Tibial nerve (tissue), 3 donors: ENCODE data around the gene GSTA4.

Experiments
- CTCF ChIP-seq, 5 experiments: fragments of 200-600 bp in 3 of 5; fragments of 450-650 bp in 2 of 5; sonication (generic) in 3 of 5; IDR thresholded peaks; one replicate each; pipeline ENCODE4 v1.5.1; 2016 to 2019; ENCODE audit warnings: antibody characterized with exemption in 5 of 5, mild to moderate bottlenecking in 3 of 5, moderate library complexity in 2 of 5
- POLR2A ChIP-seq, 2 donors: fragments of 450-650 bp; IDR thresholded peaks; one replicate each; pipeline ENCODE4 v1.6.1; 2017; ENCODE audit warnings: antibody characterized with exemption in 2 of 2, mild to moderate bottlenecking in 2 of 2, moderate library complexity in 2 of 2

GRCh38 chr6:52965380-52965779 lies 29.7 kb downstream of the GSTA4 start:
- no peak for TF ChIP-seq CTCF (IDR thresholded peaks at IDR 0.05)
- TF ChIP-seq POLR2A (IDR thresholded peaks at IDR 0.05) = no peak
